Measurements from ENCODE around the gene NQO1.

Gene NQO1

GRCh38 chr16:69727916-69728270 lies 1.5 kb upstream of the NQO1 start:
- no peak for TF ChIP-seq CTCF (IDR thresholded peaks at IDR 0.05)

- no peak for TF ChIP-seq CTCF (IDR thresholded peaks at IDR 0.05)
Measured at GRCh38 chr16:69725480-69726312, 664 bp downstream of the NQO1 start.

- TF ChIP-seq CTCF (IDR thresholded peaks at IDR 0.05): no peak
Measured at GRCh38 chr16:69724981-69725479, 1.3 kb downstream of the NQO1 start.

- no peak for TF ChIP-seq CTCF (IDR thresholded peaks at IDR 0.05)
Measured at GRCh38 chr16:69724414-69724873, 1.9 kb downstream of the NQO1 start.

- no peak for TF ChIP-seq CTCF (IDR thresholded peaks at IDR 0.05)
Measured at GRCh38 chr16:69721441-69721957, 4.9 kb downstream of the NQO1 start.

GRCh38 chr16:69720822-69721430 lies 5.4 kb downstream of the NQO1 start:
- no peak for TF ChIP-seq CTCF (IDR thresholded peaks at IDR 0.05)

- no peak for TF ChIP-seq CTCF (IDR thresholded peaks at IDR 0.05)
Measured at GRCh38 chr16:69718111-69718764, 8.1 kb downstream of the NQO1 start.
